Activated effector memory CD4-positive, alpha-beta T cell treated with anti-CD3 and anti-CD28 coated beads, Interleukin-2, amount 50 U/mL, for 16 hours (primary cell): Measurements from ENCODE around the gene ESRRB.
A peak's percentile ranks its signal among the peaks of the same experiment; 100 is the strongest.

Source experiments
- DNase-seq: peaks from one replicate; pipeline ENCODE4 v3.0.0-alpha.2; 2020

ESRRB gene

GRCh38 chr14:76352639-76353281 is 23.2 kb upstream of the ESRRB start:
- DNase-seq = peak; percentile 79

DNA sequence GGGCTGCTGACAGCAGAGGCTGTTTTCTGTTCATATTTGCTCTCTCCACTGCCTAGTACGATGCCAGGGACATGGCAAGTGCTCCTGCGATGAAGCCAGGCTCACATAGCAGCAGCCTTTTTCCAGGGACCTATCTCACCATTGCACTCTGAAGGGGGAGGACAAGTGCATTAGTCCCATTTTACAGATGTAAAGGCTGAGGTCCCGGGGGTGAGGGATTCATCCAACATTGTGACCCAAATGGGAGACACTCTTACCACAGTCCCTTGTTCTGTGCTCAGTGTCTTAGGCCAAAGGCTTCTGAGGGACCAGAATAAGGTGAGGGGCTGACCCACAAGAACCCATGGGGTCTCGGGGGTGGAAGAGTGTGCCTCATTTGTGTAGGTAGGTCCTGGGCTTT is 21.6 kb upstream of the ESRRB start:
- peak; percentile 31 for DNase-seq

- peak; percentile 21 for DNase-seq
These were observed 20.2 kb upstream of the ESRRB start for GRCh38 chr14:76355771-76356170.

DNA sequence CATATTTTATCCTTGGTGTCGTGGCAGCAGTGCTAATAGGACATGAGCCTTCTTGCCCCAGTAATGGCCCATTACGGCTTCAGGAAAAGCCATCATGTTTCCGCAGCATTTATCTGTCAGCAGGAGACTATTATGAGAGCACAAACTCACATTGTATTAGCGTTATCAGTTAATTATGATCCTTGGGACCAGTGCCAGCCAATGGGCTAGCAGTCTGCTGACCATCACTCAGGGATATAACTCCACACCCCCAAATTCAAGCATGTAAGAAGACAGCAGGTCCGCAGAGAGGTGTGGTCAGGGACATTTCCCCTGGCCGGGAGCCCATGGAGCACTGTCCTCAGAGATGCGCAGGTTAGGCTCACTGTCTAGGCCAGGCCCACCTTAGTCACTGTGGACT is 4.9 kb upstream of the ESRRB start:
- DNase-seq = no peak

DNA sequence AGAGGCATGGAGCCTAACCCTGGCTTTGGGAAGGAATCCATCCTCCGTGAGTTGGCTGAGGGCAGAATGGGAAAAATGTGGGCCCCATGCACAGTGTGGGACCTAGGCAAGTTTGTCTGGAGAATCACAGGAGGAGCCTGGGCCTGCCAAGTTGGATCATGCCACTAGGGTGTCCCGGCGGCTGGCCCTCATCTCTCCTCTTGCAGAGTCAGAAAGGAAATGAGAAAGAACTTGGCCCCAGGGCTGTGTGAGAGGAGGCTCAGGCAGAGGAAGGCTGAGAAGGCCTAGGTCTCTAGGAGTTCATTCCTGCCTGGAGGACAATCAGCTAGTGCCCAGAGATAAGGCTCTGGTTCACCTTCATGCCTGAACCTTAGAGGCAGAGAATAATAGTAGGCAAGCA is 2.5 kb upstream of the ESRRB start:
- no peak for DNase-seq

GRCh38 chr14:76375484-76375883 is 453 bp upstream of the ESRRB start:
- DNase-seq = peak; percentile 10

DNA sequence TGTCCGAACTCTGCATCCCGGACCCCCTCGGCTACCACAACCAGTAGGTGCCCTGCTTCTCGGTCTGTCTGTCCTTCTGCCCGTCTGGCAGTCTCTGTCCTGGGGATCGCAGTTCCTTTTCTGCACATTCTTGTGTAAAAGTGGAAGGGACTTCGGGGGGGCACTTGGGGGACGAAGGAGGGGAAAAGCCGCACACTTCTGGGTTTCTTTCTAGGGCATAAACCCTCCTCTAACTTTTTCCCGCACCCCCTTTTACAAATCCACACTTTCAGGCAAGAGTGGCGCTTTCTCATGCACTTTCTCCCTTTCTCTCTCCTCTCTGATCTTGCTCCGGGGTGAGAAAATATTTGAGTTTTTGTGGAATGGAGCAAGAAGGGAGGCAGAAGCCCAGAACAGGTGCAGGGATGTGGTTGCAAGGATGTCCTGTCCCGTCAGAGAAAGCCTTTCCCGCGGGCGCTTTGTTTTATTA is 506 bp downstream of the ESRRB start:
- DNase-seq = no peak

GRCh38 chr14:76376878-76377734 is 1.2 kb downstream of the ESRRB start:
- peak; percentile 42 for DNase-seq

DNA sequence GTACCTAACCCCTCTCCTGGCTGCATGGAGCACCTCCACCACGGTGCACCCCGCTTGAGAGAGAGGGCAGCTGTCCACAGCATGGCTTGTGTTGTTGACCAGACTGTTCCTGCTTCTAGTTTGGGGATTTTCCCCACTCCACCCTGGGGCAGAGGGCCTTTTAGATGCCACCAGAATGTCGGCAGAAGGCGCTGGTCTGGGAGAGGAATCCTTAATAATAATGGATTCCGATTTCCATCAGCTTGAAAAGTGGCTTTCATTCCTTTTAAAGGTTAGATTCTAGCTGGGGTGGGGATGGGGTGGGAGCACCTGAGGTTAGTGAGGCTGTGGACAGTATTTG is 1.8 kb downstream of the ESRRB start:
- peak; percentile 14 for DNase-seq

- no peak for DNase-seq
These were observed 5.1 kb downstream of the ESRRB start for GRCh38 chr14:76380991-76381390.

DNA sequence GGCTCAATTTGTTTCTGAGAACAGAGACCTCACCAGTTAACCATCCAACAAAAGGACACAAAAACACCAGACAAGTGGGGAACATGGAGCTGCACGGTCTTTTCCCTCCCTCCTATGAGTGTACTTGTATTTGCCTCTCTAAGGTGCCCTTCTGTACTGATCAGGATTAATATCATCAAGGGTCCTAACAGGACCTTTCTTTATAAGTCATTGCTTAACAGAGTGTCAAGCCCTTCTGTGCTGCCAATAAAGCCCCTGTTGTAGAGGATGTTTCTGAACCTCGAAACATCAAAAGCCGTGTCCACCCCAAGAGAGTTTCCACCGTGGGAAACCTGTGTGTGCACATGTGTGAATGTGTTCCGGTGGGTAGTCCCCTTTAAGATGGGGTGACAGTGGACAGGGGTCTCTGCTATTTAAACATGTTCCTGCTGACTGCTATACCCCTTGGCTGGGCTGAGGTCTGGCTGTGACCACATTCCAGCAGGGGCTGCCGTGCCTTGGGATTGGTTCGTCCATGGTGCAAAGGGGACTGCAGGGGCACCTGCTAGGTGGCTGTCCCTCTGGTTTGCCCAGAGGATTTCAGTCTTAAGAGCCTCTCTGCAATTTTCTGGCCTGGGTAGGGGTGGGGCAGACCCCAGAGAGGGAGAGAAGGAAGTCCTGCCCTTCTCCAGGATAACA is 6.0 kb downstream of the ESRRB start:
- no peak for DNase-seq

- DNase-seq = no peak
These were observed 6.5 kb downstream of the ESRRB start for GRCh38 chr14:76382495-76382832.

GRCh38 chr14:76385435-76385834 is 9.5 kb downstream of the ESRRB start:
- DNase-seq = no peak

- peak; percentile 84 for DNase-seq
These were observed 11.2 kb downstream of the ESRRB start for GRCh38 chr14:76386944-76387782.

- DNase-seq = no peak
These were observed 13.9 kb downstream of the ESRRB start for GRCh38 chr14:76389841-76390240.

DNA sequence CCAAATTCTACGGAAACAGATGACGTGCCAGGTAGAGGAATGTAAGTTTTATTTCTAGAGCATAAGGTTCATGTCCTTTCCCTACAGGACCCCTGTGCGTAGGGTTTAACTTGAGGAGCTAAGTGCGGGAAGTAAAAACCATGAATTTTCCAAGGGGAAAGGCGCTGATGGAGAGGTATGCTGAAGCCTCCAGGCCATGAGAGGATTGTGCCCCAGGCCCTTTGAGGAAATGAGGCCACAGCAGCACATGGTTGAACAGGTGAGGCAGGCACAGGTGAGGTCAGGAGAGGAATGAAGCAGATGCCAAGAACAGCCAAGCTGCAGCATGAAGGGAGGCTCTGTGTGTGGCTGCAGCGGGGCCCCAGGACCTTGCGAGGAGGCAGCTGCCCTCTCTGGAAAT is 14.7 kb downstream of the ESRRB start:
- no peak for DNase-seq

GRCh38 chr14:76391981-76392690 is 16.2 kb downstream of the ESRRB start:
- DNase-seq = no peak

GRCh38 chr14:76394569-76394968 is 18.6 kb downstream of the ESRRB start:
- DNase-seq = no peak

DNA sequence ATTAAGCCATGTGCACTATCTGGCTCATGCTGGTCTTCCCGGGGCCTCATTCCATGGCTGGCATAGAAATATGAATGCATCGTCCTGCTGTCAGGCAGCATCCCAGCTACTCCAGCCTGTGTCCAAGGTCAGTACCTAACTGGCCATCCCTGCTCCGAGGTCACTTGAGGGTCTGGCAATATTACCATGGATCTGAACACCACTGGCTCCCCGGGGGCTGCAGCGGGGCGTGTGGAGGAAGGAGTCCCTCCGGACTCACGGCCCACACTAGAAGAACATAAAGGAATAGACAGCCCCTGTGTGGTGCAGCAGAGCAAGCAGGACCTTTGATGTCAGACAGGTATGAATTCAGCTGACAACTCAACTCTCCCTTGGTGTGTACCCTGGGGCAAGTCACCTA is 19.2 kb downstream of the ESRRB start:
- no peak for DNase-seq

- DNase-seq = no peak
These were observed 20.8 kb downstream of the ESRRB start for GRCh38 chr14:76396714-76397187.

- no peak for DNase-seq
These were observed 29.7 kb downstream of the ESRRB start for GRCh38 chr14:76405627-76406026.

GRCh38 chr14:76407449-76408150 is 31.7 kb downstream of the ESRRB start:
- DNase-seq = no peak
